GM21737 (cell line): Measurements from ENCODE around the gene DAP3.
"Not testable (repeated sequence)": the region's sequence is repeated elsewhere in the genome, so short reads cannot be mapped to it uniquely, and the experiment has no call there.

Experiments
- ATAC-seq: cut with Tn5 transposase; IDR thresholded peaks from one replicate; pipeline ENCODE4 v1.9.1; 2021; ENCODE audit warnings: mild to moderate bottlenecking, moderate library complexity; ENCODE audit not compliant: unreplicated experiment

DAP3 gene

DNA sequence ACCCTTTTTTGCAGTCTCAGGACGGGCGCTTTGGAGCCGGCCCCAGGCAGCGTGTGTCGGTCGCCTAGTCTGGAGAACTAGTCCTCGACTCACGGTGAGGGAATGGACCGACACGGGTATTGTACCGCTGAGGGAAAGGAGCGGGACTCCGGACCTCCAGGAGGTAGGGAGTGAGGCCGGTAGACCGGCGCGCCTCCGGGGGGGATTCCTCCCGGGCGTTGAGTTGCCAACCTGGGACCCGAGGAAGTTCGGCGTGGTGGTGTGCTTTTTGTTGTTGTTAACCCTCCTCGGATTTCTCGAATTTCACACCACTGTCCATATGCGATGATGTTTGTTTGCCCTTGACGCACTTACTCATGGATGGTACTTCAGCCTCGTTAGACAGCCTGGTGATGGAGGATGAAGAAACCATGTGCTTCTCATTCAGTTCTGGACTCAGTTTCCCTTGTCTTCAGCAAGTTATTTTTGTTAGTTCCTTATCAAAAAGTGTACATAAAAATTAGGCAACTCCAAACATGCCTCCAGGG, at the start of gene DAP3:
Gene DAP3, plus strand, starts transcription at position 11 of the 527 bp plus-strand sequence. CDS start 20,689 bp downstream, outside the sequence.
- ATAC-seq: not testable (repeated sequence)

DNA sequence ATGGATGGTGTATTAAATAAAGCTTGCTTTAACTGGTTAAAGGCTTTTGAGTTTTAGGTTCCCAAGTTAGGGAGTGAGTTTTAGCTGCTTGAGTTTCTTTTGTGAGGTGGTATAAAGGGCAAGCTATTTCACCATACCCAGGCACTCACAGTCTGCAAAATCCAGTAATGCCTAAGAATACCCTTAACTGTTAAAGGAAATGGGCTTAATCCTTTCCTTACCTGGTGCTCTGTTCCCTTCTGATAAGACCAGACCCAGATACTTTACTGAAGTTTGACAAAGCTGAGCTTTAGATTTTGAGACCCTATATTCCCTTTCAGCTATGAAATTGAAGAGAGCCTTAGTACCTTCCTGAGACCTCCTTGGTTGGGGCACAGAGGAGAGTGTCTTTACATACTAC, 48.5 kb upstream of the DAP3 start:
- no peak for ATAC-seq

DNA sequence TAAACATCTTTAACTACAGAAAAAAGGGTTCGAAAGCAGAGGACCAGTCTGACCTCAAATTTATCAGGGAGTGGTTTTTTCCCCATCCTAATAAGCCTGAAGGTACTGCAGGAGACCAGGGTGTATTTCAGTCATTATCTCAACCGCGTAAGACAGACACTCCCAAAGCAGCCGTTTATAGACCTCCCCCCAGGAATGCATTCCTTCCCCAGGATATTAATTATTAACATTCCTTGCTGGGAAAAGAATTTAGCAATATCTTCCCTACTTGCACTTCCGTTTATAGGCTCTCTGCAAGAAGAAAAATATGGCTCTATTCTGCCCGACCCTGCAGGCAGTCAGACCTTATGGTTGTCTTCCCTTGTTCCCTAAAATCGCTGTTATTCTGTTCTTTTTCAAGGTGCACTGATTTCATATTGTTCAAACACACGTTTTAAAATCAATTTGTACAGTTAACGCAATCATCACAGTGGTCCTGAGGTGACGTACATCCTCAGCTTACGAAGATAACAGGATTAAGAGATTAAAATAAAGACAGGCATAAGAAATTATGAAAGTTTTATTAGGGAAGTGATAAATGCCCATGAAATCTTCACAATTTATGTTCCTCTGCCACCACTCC, 46.2 kb upstream of the DAP3 start:
- ATAC-seq: not testable (repeated sequence)

DNA sequence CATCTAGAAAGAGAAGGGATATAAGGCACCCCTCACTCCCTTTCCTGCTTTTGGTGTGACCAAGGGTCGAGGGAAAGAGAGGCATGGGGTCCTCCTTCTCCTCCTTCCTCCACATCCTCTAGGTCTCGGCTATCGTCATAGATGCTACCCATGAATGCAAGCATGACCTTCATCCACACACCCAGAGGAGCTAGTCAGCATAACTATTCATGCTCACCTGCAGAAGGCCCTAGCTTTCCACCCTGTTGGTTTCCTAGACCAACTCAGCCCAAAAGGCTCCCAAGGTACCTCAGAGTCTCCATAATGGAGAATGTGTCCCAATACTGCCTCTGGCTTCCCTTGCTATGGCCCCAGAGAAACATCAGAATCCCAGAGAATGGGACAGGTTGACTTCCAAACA, 45.7 kb upstream of the DAP3 start:
- ATAC-seq: no peak

- no peak for ATAC-seq
Observed at GRCh38 chr1:155645034-155645598, 43.8 kb upstream of the DAP3 start.

DNA sequence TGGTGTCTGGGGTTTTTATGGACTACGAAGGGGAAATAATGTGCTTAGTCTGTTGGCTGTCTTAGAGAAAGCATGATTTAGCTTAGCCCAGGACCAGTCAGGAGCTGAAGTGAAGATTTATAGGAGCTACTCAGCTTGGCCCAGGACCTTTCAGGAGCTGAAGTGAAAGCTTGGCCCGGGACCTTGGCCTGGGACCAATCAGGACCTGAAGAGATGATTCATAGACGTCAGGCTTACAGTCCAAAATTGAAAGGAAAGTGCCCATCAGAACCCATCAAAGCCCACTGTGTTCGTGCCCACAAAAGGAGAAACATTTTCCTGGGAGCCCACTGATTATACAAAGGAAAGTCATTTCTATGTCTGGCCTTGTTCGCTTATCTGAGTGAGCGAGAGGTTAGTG, 43.2 kb upstream of the DAP3 start:
- ATAC-seq: no peak

DNA sequence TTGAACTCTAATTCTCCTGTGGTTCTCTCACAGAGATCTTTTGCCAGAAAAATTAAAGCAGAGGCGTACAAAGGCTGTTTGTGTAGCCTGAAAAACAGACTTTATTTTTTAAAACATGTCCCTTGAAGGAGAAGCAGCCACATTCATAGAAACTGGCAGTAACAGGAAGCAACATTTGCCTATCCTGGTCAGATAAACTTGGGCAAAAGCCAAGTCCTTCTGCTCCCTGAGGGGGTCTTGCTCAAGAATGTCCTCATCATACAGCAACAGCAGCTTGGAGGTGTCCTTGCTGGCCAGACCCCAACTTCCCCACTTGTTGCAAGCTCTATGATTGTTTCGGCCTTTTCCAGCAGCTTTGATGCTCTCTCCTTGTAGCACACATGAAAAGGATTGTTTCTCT, 42.6 kb upstream of the DAP3 start:
- no peak for ATAC-seq

- ATAC-seq: no peak
Observed at GRCh38 chr1:155648207-155649147, 40.4 kb upstream of the DAP3 start.

GRCh38 chr1:155649676-155650075, 39.2 kb upstream of the DAP3 start:
- ATAC-seq: no peak

DNA sequence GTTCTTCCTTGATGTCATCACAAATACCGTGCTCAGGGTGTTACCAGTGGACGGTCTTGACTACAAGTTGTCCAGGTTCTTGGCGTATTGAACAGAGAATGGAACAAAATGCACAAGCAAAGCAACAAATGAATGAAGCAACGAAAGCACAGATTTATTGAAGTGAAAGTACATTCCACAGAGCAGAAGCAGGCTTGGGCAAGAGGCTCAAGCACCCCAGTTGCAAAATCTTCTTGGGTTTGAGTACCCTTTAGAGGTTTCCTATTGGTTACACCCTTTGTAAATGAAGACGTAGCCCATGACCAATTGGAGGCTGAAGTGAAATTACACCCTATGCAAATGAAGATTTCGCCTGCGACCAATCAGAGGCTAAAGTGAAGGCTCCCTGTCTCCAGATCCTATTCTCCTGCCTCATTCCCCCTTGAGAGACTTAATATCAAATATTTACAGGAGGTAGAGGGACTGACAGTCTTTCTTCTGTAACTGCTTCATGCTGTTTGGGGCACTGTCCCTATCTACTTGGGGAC, 38.6 kb upstream of the DAP3 start:
- no peak for ATAC-seq

DNA sequence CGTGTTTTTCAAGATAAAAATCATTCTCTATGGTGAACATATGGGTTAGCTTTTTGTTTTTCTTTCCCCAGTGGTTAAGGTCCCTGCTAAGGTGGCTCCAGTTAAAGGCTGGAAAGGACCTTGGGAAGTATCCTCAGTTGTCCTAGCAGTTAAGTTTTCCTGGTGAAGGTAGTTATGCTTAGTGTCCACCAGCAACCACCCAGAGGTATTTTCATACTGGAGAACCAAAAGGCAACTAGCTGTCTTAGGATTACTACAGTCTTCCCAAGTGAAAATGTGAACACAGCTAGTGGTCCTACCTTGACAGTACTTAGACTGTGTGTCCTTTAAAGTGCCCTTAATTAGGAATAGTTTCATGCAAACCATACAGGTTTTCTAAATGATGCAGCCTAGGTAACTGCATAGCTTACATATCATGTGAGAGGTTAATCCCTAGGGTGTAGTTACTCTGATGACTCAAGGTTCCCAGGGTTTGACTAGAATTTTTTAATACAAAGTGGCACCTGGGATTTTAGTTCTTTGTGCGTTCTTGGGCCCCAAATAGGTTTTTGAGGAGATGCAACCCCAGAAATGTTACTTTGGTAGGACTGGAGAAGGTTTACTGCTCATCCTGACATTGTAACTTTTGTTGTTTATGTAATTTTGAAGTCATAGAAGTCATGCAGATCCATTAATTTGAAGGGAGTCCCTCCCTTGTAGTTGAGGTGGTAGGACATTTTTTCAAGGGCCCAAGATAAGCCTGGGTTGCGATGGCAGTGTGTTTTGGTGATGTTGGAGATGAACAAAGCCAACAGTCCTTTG, 36.8 kb upstream of the DAP3 start:
- ATAC-seq: no peak

DNA sequence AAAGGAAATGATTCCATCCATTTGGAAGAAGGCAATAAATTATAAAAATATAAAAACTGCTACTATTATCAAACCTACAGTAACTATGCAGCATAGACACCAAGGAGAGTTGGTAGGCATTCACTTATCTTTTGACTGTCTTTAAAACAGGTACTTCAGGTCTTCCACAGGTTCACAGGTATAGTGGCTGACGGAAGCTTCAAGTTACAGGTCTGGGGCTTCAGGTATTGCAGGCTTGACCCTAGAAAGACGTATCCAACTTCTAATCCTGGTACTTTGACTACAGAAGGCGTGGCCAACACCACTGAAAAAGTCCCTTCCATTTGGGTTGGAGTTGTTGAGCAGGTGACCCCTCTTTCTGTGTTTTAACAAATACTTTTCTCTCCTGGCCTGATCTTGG, 35.9 kb upstream of the DAP3 start:
- ATAC-seq: no peak

DNA sequence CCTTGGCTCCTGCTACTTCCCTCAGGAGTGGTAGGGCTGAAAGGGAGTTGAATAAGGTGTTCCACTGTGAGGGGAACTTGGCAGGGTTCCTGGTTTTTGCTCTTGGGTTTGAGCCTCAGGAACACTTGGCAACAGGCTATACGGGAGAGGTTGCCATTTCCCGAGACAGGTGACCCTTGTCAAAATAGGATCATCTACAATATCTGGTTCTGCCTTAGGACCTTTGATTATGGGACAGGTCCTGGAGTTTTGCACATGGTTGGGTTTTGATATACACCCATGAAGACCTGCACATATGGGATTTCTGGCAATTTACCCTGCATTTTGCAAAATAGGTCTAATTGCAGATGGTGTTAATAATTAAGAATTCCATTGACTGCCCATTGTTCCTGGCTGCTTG, 31.4 kb upstream of the DAP3 start:
- ATAC-seq: no peak

DNA sequence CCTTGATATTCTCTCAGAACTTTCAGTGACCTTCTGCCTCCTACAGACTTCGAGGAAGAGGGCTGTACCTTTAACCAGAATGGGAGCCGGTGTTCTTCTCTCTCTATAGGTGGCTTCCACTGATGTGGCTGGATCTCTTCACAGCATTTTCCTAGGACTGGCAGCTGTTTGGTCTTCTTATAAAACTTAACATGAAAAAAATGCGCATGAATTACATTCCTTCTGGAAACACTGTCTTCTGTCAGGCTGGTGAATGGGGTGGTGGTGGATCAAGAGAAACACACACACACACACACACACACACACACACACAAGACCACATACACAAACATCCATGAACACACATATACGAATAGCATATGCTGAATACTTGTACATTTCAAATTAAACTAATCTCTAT, 27.7 kb upstream of the DAP3 start:
- not testable (repeated sequence) for ATAC-seq

GRCh38 chr1:155669233-155670162, 19.4 kb upstream of the DAP3 start:
- no peak for ATAC-seq

DNA sequence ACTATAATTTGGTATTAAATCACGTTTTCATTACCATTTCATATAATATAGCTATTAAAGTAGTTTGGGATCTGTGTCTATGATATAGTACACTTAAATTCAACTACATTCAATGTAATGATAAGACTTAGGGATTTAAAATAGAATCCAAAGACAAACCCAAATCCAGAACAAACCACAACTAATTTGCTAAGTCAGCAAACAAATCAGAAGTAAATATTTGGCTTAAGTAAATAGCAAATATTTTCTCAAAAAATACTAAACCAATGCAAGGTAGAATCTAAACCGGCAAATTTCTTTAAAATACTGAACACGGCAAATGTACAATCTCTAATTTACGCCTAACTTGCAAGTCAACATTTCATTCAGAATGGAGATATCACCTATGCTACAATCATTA, 17.1 kb upstream of the DAP3 start:
- no peak for ATAC-seq

DNA sequence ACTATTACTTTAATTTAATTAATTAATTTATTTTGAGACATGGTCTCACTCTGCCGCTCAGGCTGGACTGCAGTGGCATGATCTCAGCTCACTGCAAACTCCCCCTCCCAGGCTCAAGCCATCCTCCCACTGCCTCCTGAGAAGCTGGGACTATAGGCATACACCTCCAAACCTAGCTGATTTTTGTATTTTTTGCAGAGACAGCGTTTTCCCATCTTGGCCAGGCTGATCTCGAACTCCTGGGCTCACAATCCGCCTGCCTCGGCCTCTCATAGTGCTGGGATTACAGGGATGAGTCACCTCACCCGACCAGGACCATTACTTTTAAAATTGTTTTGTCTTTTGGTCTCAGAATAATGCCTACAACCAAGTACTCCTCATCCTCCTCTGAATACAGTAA, 15.9 kb upstream of the DAP3 start:
- no peak for ATAC-seq

- no peak for ATAC-seq
Observed at GRCh38 chr1:155678027-155678426, 10.9 kb upstream of the DAP3 start.

DNA sequence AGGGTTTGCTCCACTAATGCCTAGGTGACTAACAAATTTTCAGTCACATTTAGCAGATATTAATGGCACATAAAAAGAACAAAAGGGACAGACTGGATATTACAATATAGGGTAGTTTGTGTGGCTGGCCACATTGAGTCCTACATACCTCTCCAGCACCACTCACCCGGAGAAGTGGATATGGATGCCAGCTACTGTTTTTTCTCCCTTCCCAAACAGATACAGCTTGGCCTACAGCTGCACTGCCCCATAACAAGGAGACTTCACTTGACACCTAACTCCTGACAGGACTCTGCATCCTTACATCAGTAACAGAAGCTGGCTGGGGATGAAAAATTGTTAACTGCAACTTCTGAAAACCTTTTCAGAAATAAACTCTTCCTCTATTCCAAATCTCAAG, 9.9 kb upstream of the DAP3 start:
- not testable (repeated sequence) for ATAC-seq

DNA sequence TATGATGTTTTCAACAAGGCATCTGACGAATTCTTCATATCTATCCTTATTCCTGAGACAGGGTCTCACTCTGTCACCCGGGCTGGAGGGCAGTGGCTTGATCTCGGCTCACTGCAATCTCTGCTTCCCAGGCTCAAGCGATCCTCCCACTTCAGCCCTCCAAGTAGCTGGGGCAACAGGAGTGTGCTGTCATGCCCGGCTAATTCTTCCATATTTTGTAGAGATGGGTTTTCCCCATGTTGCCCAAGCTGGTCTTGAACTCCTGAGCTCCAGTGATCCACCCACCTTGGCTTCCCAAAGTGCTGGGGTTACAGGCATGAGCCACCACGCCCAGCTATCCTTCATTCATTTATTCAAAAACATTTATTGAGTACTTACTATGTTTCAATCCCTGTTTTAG, 8.4 kb upstream of the DAP3 start:
- ATAC-seq: no peak
